Measurements from ENCODE around the gene EFCAB6.

- no peak for TF ChIP-seq EZH2phosphoT487 (IDR thresholded peaks at IDR 0.05; ENCODE audit: borderline replicate concordance)
- TF ChIP-seq CTCF (conservative IDR thresholded peaks at IDR 0.05; ENCODE audit: low read length): no peak
Observed at GRCh38 chr22:43485502-43486089, 326.5 kb downstream of the EFCAB6 start.
